Vagina (tissue), 2 donors: Measurements from ENCODE around the gene DIS3L. TPM values are rescaled to one million over a fixed set of nuclear protein-coding genes. Genes with fewer than 3 reads are reported as not detected.

Experiments used
- DNase-seq, 2 donors: peaks; one replicate each; pipeline ENCODE4 v3.0.0-alpha.2; 2017; ENCODE audit errors: extremely low spot score in 2 of 2
- H3K27ac ChIP-seq: fragments of 200-600 bp; sonication (generic); one replicate; pipeline ENCODE4 v1.5.1; 2019
- H3K27me3 ChIP-seq: fragments of 200-600 bp; sonication (generic); one replicate; pipeline ENCODE4 v1.5.1; 2019
- H3K36me3 ChIP-seq, 2 donors: fragments of 200-600 bp; sonication (generic); one replicate each; pipeline ENCODE4 v1.5.1; 2017 to 2019
- H3K4me1 ChIP-seq: fragments of 200-600 bp; sonication (generic); one replicate; pipeline ENCODE4 v1.5.1; 2019
- H3K4me3 ChIP-seq, 2 donors: fragments of 200-600 bp; sonication (generic); 1 replicate in 1 of 2; 2 replicates in 1 of 2; pipeline ENCODE4 v1.5.1; 2016 to 2019
- H3K9me3 ChIP-seq: fragments of 200-600 bp; sonication (generic); one replicate; pipeline ENCODE4 v1.5.1; 2019
- CTCF ChIP-seq, 3 experiments: fragments of 450-650 bp in 2 of 3; fragments of 200-600 bp in 1 of 3; sonication (generic) in 1 of 3; IDR thresholded peaks; one replicate each; pipeline ENCODE4 v1.5.1; 2017 to 2019; ENCODE audit warnings: antibody characterized with exemption in 3 of 3, mild to moderate bottlenecking in 2 of 3, moderate library complexity in 2 of 3
- POLR2A ChIP-seq, 2 donors: fragments of 450-650 bp; IDR thresholded peaks; one replicate each; pipeline ENCODE4 v1.6.1; 2017; ENCODE audit warnings: antibody characterized with exemption in 2 of 2, mild to moderate bottlenecking in 2 of 2, moderate library complexity in 2 of 2
- POLR2AphosphoS5 ChIP-seq, 2 donors: sonication (generic); formaldehyde crosslinking; IDR thresholded peaks; one replicate each; pipeline ENCODE4 v1.9.0; 2017; ENCODE audit warnings: antibody characterized with exemption in 2 of 2, mild to moderate bottlenecking in 2 of 2, low read depth in 1 of 2; ENCODE audit not compliant: insufficient read depth in 1 of 2
- intact Hi-C: fragments of 100-400 bp; cut with DNase I; formaldehyde crosslinking; loops from one replicate; pipeline ENCODE4 v1.15.1; 2023
- total RNA-seq: library from RNA; depleted of rRNA; stranded (reverse); fragments of >200 nt; gene quantifications from one replicate; pipeline ENCODE4 v1.2.3, GENCODE V29; 2016

DIS3L gene
- total RNA-seq, 1 donor from 2014 or later = 20.9 TPM

- H3K36me3 ChIP-seq = no peaks in the 10 kb centered on the region
- H3K27ac ChIP-seq = no peak overlapping the region
- no peak for TF ChIP-seq POLR2AphosphoS5 (IDR thresholded peaks at IDR 0.05; ENCODE audit: insufficient read depth in 1 of 2, low read depth in 1 of 2)
- TF ChIP-seq CTCF (IDR thresholded peaks at IDR 0.05) = no peak
- no peak for TF ChIP-seq POLR2A (IDR thresholded peaks at IDR 0.05)
- intact Hi-C loops = no loop called here
- H3K9me3 ChIP-seq = no peaks in the 10 kb centered on the region
- H3K4me3 ChIP-seq = no peak overlapping the region
- no peak for DNase-seq
- no peaks in the 10 kb centered on the region for H3K27me3 ChIP-seq
- H3K4me1 ChIP-seq = peaks cover 32% of the 10 kb centered on the region
These were observed 5.3 kb upstream of the DIS3L start for GRCh38 chr15:66288093-66288492.

DNA sequence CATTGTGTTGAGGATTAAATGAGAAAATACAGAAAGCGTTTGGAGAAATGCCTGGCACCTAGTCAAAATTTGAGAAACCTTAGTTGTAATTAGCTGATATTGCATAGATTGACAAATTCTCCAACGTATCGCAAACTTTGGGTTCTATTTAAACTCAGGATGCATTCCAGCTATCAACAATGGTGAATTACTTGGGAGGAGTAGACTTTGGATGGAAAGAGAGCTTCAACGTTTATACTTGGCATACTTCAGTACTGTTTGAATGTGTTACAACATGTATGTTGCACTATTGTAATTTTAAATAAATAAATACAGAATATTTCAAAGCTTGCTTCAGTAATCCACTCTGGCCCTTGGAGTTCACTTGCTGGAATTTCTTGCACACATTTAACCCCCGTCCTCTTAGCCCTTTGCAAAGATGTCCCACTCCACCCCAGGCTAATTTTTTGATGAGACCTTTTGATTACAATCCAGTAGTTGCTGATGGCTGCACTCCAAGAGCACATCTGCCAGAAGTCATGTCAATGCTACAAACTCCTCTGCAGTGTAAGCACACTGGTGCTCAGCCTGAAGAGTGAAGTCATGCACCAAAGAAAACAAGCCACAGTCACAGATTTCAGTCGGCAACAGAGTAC lies 4.7 kb upstream of the DIS3L start:
- no peak overlapping the region for H3K4me3 ChIP-seq
- no peaks in the 10 kb centered on the region for H3K36me3 ChIP-seq
- H3K4me1 ChIP-seq = peaks cover 32% of the 10 kb centered on the region
- no peaks in the 10 kb centered on the region for H3K9me3 ChIP-seq
- no peak for DNase-seq
- intact Hi-C loops = no loop called here
- TF ChIP-seq CTCF (IDR thresholded peaks at IDR 0.05) (no peak), POLR2A (IDR thresholded peaks at IDR 0.05) (no peak), POLR2AphosphoS5 (IDR thresholded peaks at IDR 0.05; ENCODE audit: insufficient read depth in 1 of 2, low read depth in 1 of 2) (no peak)
- H3K27ac ChIP-seq = no peak overlapping the region
- H3K27me3 ChIP-seq = no peaks in the 10 kb centered on the region

DNA sequence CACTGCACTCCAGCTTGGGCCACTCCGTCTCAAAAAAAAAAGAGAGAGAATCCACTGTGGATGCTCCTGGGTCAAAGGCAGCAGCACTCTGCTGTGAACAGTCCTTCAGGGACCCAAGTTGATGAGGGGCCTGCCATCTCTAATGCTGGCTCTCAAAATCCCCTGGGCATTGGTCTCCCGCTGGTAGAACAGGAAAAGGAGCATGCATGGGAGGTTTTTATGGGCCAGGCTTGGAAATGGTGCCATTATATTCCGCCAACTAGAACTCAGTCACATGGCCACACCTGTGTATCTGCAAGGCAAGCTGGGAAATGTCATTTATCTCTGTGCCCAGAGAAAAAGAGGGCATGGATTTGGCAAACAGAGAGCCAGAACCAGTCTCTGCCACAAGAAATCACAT lies 3.4 kb upstream of the DIS3L start:
- no peaks in the 10 kb centered on the region for H3K9me3 ChIP-seq
- intact Hi-C loops = no loop called here
- no peak overlapping the region for H3K4me3 ChIP-seq
- no peaks in the 10 kb centered on the region for H3K36me3 ChIP-seq
- peaks cover 41% of the 10 kb centered on the region for H3K4me1 ChIP-seq
- no peaks in the 10 kb centered on the region for H3K27me3 ChIP-seq
- TF ChIP-seq CTCF (IDR thresholded peaks at IDR 0.05) = no peak
- TF ChIP-seq POLR2A (IDR thresholded peaks at IDR 0.05) = no peak
- TF ChIP-seq POLR2AphosphoS5 (IDR thresholded peaks at IDR 0.05; ENCODE audit: insufficient read depth in 1 of 2, low read depth in 1 of 2) = no peak
- DNase-seq = no peak
- no peak overlapping the region for H3K27ac ChIP-seq

DNA sequence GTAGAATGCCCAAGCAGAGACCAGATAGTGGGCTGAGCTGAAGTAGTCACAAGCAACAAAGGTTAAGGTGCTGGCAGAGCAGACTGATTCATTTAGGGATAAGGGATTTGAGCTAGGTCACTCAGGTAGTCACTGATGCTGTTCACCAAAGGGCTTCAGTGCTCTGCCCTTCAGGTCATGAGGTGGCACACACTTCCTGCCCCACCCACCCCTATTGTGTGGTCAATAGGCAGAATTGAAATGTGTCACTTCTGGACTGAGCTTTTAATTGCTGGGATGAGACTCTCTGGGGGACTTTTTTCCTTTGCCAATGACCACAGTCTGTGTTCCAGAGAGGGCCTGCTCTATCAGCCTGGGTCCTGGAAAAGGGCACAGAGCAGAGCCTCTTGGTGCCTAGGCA lies 2.9 kb upstream of the DIS3L start:
- H3K4me3 ChIP-seq = no peak overlapping the region
- TF ChIP-seq CTCF (IDR thresholded peaks at IDR 0.05) = no peak
- no peak for TF ChIP-seq POLR2AphosphoS5 (IDR thresholded peaks at IDR 0.05; ENCODE audit: insufficient read depth in 1 of 2, low read depth in 1 of 2)
- TF ChIP-seq POLR2A (IDR thresholded peaks at IDR 0.05) = no peak
- H3K36me3 ChIP-seq = no peaks in the 10 kb centered on the region
- no peaks in the 10 kb centered on the region for H3K9me3 ChIP-seq
- peaks cover 46% of the 10 kb centered on the region for H3K4me1 ChIP-seq
- intact Hi-C loops = no loop called here
- H3K27ac ChIP-seq = no peak overlapping the region
- no peak for DNase-seq
- H3K27me3 ChIP-seq = no peaks in the 10 kb centered on the region

GRCh38 chr15:66291816-66292570 lies 1.4 kb upstream of the DIS3L start:
- intact Hi-C loops = no loop called here
- H3K27me3 ChIP-seq = no peaks in the 10 kb centered on the region
- TF ChIP-seq POLR2A (IDR thresholded peaks at IDR 0.05) = no peak
- H3K36me3 ChIP-seq = peaks cover 0 to 4% of the 10 kb centered on the region in 2 donors
- no peak overlapping the region for H3K4me3 ChIP-seq
- H3K27ac ChIP-seq = peak overlapping the region; percentile 91
- H3K9me3 ChIP-seq = no peaks in the 10 kb centered on the region
- DNase-seq = no peak
- peaks cover 50% of the 10 kb centered on the region for H3K4me1 ChIP-seq
